PFSK-1 (cell line): ENCODE results near the gene CD52.

ENCODE experiments used
- FOXP2 ChIP-seq: optimal IDR thresholded peaks from 2 replicates; pipeline ENCODE3; 2011; ENCODE audit warnings: borderline replicate concordance, control low read depth, inconsistent platforms; ENCODE audit not compliant: insufficient read depth; ENCODE audit errors: extremely low read length, extremely low read depth
- POLR2AphosphoS5 ChIP-seq: IDR thresholded peaks from 2 replicates; pipeline ENCODE4 v1.6.1; 2012; ENCODE audit warnings: low read depth, mild to moderate bottlenecking, control low read depth, low read length, moderate library complexity
- SIN3A ChIP-seq: IDR thresholded peaks from 2 replicates; pipeline ENCODE4 v1.6.1; 2012; ENCODE audit warnings: mild to moderate bottlenecking, low read length, moderate library complexity, borderline replicate concordance; ENCODE audit not compliant: insufficient read depth
- TAF1 ChIP-seq: IDR thresholded peaks from 2 replicates; pipeline ENCODE4 v1.6.1; 2012; ENCODE audit warnings: low read length, control low read depth, borderline replicate concordance; ENCODE audit not compliant: insufficient read depth
- TF ChIP-seq, protein P1 (sequence below), 2 experiments: IDR thresholded peaks; 2 replicates each; pipeline versions ENCODE4 v1.6.1 to v1.8.0; 2011 to 2012; ENCODE audit warnings: low read depth in 2 of 2, low read length in 2 of 2, control low read depth in 1 of 2, inconsistent platforms in 1 of 2, mild to moderate bottlenecking in 1 of 2, moderate library complexity in 1 of 2; ENCODE audit not compliant: insufficient read depth in 1 of 2

The CD52 gene

DNA sequence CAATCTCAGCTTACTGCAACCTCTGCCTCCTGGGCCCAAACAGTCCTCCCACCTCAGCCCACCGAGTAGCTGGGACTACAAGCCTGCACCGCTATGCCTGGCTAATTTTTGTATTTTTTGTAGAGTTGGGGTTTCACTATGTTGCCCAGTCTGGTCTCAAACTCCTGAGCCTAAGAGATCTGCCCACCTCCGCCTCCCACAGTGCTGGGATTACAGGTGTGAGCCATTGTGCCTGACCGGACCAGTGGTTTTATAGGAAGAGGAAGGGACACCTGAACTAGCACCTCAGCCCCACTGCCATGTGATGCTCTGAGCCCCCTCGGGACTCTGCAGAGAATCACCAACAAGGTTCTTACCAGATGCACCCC, 32.1 kb downstream of the CD52 start:
- TF ChIP-seq FOXP2 (no peak), SIN3A (no peak), POLR2AphosphoS5 (no peak), TAF1 (no peak)
- TF ChIP-seq, protein P1, sequence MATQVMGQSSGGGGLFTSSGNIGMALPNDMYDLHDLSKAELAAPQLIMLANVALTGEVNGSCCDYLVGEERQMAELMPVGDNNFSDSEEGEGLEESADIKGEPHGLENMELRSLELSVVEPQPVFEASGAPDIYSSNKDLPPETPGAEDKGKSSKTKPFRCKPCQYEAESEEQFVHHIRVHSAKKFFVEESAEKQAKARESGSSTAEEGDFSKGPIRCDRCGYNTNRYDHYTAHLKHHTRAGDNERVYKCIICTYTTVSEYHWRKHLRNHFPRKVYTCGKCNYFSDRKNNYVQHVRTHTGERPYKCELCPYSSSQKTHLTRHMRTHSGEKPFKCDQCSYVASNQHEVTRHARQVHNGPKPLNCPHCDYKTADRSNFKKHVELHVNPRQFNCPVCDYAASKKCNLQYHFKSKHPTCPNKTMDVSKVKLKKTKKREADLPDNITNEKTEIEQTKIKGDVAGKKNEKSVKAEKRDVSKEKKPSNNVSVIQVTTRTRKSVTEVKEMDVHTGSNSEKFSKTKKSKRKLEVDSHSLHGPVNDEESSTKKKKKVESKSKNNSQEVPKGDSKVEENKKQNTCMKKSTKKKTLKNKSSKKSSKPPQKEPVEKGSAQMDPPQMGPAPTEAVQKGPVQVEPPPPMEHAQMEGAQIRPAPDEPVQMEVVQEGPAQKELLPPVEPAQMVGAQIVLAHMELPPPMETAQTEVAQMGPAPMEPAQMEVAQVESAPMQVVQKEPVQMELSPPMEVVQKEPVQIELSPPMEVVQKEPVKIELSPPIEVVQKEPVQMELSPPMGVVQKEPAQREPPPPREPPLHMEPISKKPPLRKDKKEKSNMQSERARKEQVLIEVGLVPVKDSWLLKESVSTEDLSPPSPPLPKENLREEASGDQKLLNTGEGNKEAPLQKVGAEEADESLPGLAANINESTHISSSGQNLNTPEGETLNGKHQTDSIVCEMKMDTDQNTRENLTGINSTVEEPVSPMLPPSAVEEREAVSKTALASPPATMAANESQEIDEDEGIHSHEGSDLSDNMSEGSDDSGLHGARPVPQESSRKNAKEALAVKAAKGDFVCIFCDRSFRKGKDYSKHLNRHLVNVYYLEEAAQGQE (IDR thresholded peaks at IDR 0.05; ENCODE audit: insufficient read depth in 1 of 2, low read depth in 2 of 2, low read length in 2 of 2) = no peak

DNA sequence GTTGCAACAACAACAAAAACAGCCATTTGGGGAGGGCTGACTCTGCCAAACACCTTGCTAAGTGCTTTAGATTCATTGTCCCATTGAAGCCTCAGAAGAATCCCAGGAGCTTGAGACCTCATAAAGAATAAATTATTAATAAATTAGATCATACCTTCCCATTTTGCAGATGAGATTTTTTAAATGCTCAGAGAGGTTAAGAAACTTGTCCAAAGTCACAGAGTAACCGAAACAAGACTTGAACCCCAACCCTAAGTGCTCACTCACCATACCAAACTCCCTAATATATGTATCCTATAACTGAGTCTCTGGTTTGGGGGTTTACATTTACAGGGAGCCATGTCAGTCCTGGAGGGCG, 32.6 kb downstream of the CD52 start:
- no peak for TF ChIP-seq TAF1
- TF ChIP-seq, protein P1 (IDR thresholded peaks at IDR 0.05; ENCODE audit: insufficient read depth in 1 of 2, low read depth in 2 of 2, low read length in 2 of 2) = no peak

DNA sequence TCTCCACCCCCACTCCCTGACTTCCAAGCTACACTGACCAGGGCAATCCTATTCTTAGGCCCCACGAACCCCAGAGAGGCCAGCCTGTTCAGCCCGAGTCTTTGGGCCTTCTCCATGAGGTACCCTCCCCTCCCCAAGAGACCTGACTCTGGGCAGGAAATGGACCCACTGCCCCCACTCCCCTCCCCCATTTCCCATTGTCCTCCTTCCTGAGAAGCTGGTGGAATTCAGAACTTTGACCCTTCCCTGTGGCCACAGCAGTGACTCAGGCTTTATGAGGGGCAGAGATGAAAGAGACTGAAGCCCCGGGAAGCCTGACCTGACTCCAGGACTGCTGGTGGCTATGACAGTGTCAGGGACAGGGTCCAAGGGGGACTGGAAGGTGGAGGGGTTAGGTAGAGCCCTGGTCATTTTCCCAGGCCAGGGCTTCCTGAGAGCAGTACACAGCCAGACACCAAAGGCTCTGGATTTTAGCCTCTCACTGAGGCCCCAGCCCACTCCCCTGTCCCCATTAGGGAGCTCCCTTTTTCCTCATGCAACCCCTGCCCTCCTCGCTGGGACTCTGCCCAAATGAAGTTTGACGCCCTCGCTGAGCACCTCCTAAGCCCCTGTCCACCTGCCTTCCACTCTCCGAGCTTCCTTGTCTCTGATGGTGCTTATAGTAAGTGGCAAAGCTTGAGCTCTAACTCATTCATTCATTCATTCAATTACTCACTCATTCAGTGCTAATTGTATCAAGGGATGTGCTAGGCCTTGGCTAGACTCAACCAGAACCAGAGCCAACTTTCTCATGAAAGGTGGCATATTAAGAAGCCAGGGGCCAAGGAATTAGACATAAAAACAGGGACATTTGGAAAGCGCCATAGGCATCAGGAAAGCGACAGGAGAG, 33.2 kb downstream of the CD52 start:
- TF ChIP-seq TAF1 = no peak
- TF ChIP-seq SIN3A = no peak
- no peak for TF ChIP-seq POLR2AphosphoS5
- TF ChIP-seq, protein P1 (IDR thresholded peaks at IDR 0.05; ENCODE audit: insufficient read depth in 1 of 2, low read depth in 2 of 2, low read length in 2 of 2) = no peak
- TF ChIP-seq FOXP2 = no peak

GRCh38 chr1:26351590-26352337, 34.0 kb downstream of the CD52 start:
- TF ChIP-seq SIN3A = no peak
- TF ChIP-seq TAF1 = no peak
- TF ChIP-seq POLR2AphosphoS5 = no peak
- TF ChIP-seq FOXP2 = no peak
- TF ChIP-seq, protein P1 (IDR thresholded peaks at IDR 0.05; ENCODE audit: insufficient read depth in 1 of 2, low read depth in 2 of 2, low read length in 2 of 2) = no peak
